HepG2 (cell line): Measurements from ENCODE around the gene HNRNPA2B1. TPM values are rescaled to one million over a fixed set of nuclear protein-coding genes. Genes with fewer than 3 reads are reported as not detected.
A peak's percentile ranks its signal among the peaks of the same experiment; 100 is the strongest.

ENCODE experiments used
- DMAP1 ChIP-seq: IDR thresholded peaks from 2 replicates; pipeline ENCODE4 v1.6.1; 2016
- HNRNPK ChIP-seq: fragments of 200-400 bp; formaldehyde crosslinking; IDR thresholded peaks from 2 replicates; pipeline ENCODE4 v1.6.1; 2018; ENCODE audit warnings: low read length, low read depth, moderate library complexity, mild to moderate bottlenecking; ENCODE audit not compliant: poor library complexity, severe bottlenecking
- KIAA2018 ChIP-seq: sonication (generic); formaldehyde crosslinking; IDR thresholded peaks from 2 replicates; pipeline ENCODE4 v1.5.0; 2020; ENCODE audit warnings: mild to moderate bottlenecking, missing genetic modification reagents, borderline replicate concordance
- MEIS2 ChIP-seq: sonication (generic); formaldehyde crosslinking; IDR thresholded peaks from 2 replicates; pipeline ENCODE4 v1.9.0; 2021; ENCODE audit warnings: mild to moderate bottlenecking, missing genetic modification reagents
- MXI1 ChIP-seq: IDR thresholded peaks from 3 replicates; pipeline ENCODE4 v1.6.1; 2012; ENCODE audit warnings: low read depth, low read length, inconsistent platforms, borderline replicate concordance
- NCOA2 ChIP-seq: sonication (generic); formaldehyde crosslinking; IDR thresholded peaks from 2 replicates; pipeline ENCODE4 v1.8.0; 2022; ENCODE audit warnings: inconsistent platforms
- RBM39 ChIP-seq: fragments of 200-400 bp; formaldehyde crosslinking; IDR thresholded peaks from one replicate; pipeline ENCODE4 v1.6.1; 2018; ENCODE audit warnings: antibody characterized with exemption, mild to moderate bottlenecking, low read depth, low read length; ENCODE audit not compliant: poor library complexity, severe bottlenecking
- SAP130 ChIP-seq: IDR thresholded peaks from 2 replicates; pipeline ENCODE4 v1.6.1; 2016; ENCODE audit warnings: low read depth
- SOX13 ChIP-seq, 3 experiments: fragments of 450-650 bp in 1 of 3; sonication (generic) in 1 of 3; formaldehyde crosslinking in 1 of 3; IDR thresholded peaks in 2 of 3; conservative IDR thresholded peaks in 1 of 3; 2 replicates each; pipeline versions ENCODE4 v1.5.0 to v1.6.1; 2016 to 2020; ENCODE audit warnings: antibody characterized with exemption in 1 of 3, mild to moderate bottlenecking in 1 of 3, missing compliant biosample characterization in 1 of 3, missing genetic modification reagents in 1 of 3, moderate library complexity in 1 of 3
- THAP8 ChIP-seq: sonication (generic); formaldehyde crosslinking; IDR thresholded peaks from 2 replicates; pipeline ENCODE4 v1.5.1; 2020; ENCODE audit warnings: missing genetic modification reagents, mild to moderate bottlenecking, borderline replicate concordance
- THYN1 ChIP-seq: sonication (generic); formaldehyde crosslinking; IDR thresholded peaks from 2 replicates; pipeline ENCODE4 v1.8.1; 2023; ENCODE audit warnings: low read depth, mild to moderate bottlenecking, moderate library complexity, missing genetic modification reagents, borderline replicate concordance
- USF2 ChIP-seq, 2 experiments: sonication (generic) in 1 of 2; formaldehyde crosslinking in 1 of 2; IDR thresholded peaks; 2 replicates each; pipeline versions ENCODE4 v1.5.1 to v1.6.1; 2011 to 2020; ENCODE audit warnings: borderline replicate concordance in 1 of 2, low read depth in 1 of 2, low read length in 1 of 2, mild to moderate bottlenecking in 1 of 2, missing genetic modification reagents in 1 of 2, moderate library complexity in 1 of 2
- ZFP41 ChIP-seq: sonication (generic); formaldehyde crosslinking; IDR thresholded peaks from 2 replicates; pipeline ENCODE4 v1.4.0; 2020; ENCODE audit warnings: mild to moderate bottlenecking, missing genetic modification reagents, borderline replicate concordance
- ZNF556 ChIP-seq: sonication (generic); formaldehyde crosslinking; IDR thresholded peaks from 2 replicates; pipeline ENCODE4 v1.4.0; 2020; ENCODE audit warnings: mild to moderate bottlenecking, missing genetic modification reagents, borderline replicate concordance
- ZNF879 ChIP-seq: sonication (generic); formaldehyde crosslinking; IDR thresholded peaks from 2 replicates; pipeline ENCODE4 v1.8.1; 2023; ENCODE audit warnings: missing genetic modification reagents
- polyA plus RNA-seq, 8 experiments: library from polyadenylated mRNA; depleted of rRNA in 3 of 8; stranded (reverse) in 7 of 8; unstranded in 1 of 8; fragments of >200 nt; fragmentation: Illumina TruSeq in 4 of 8; extraction: Trizol in 4 of 8; gene quantifications; 2 replicates each; pipeline versions ENCODE4 v1.2.1 to v1.2.3, GENCODE V29; 2011 to 2016; ENCODE audit warnings: low read depth in 4 of 8, missing spikeins in 1 of 8, mixed read lengths in 1 of 8; ENCODE audit not compliant: insufficient read depth in 1 of 8
- total RNA-seq, 5 experiments: library from RNA; depleted of rRNA; stranded (reverse); fragments of >200 nt; fragmentation: Illumina TruSeq; extraction: Trizol; gene quantifications; 2 replicates each; pipeline ENCODE4 v1.2.3, GENCODE V29; 2016; ENCODE audit warnings: low read depth in 1 of 5

HNRNPA2B1 gene
- total and polyA plus RNA-seq, 2 of the 13 experiments (the other 11 are each of a cell fraction or from before 2014, with no cell fraction given): 193 to 412 TPM

- TF ChIP-seq THAP8: 0 out of 2 replicates have a peak, but pooled peaks have one; percentile 53
- TF ChIP-seq ZNF879 (CRISPR knock-in tag): no peak
- TF ChIP-seq THYN1 (CRISPR knock-in tag): no peak
- TF ChIP-seq DMAP1 (CRISPR knock-in tag): 0 out of 2 replicates have a peak, but pooled peaks have one; percentile 46
- TF ChIP-seq NCOA2 (CRISPR knock-in tag): no peak
- TF ChIP-seq HNRNPK: no peak
- TF ChIP-seq SOX13 (IDR thresholded peaks at IDR 0.05): no peak
- TF ChIP-seq SOX13 (CRISPR knock-in tag; conservative IDR thresholded peaks at IDR 0.05 in 1 of 2, IDR thresholded peaks at IDR 0.05 in 1 of 2): 0 out of 4 replicates have a peak, but pooled peaks of 1 of the 2 experiments have one; percentile 12
- no peak for TF ChIP-seq MEIS2 (CRISPR knock-in tag)
- no peak for TF ChIP-seq ZFP41 (CRISPR knock-in tag)
- peak; percentile 30; the same call in 1 of the 2 replicates for TF ChIP-seq SAP130
- TF ChIP-seq ZNF556 (CRISPR knock-in tag): 0 out of 2 replicates have a peak, but pooled peaks have one; percentile 27
- no peak for TF ChIP-seq RBM39
- peak; percentile 37; the same call in 2 of the 3 replicates for TF ChIP-seq MXI1
- no peak for TF ChIP-seq USF2 (IDR thresholded peaks at IDR 0.05; ENCODE audit: low read depth, low read length)
- TF ChIP-seq USF2 (CRISPR knock-in tag; IDR thresholded peaks at IDR 0.05; ENCODE audit: borderline replicate concordance): no peak
- no peak for TF ChIP-seq KIAA2018 (CRISPR knock-in tag)
Observed at GRCh38 chr7:26202019-26202990, 1.8 kb upstream of the HNRNPA2B1 start (continued).
